SJCRH30 (cell line): ENCODE data around the gene ANKRD30BL. TPM values are rescaled to one million over a fixed set of nuclear protein-coding genes. Genes with fewer than 3 reads are reported as not detected.
"Not testable (repeated sequence)": the region's sequence is repeated elsewhere in the genome, so short reads cannot be mapped to it uniquely, and the experiment has no call there.

Experiments
- DNase-seq, 2 experiments: peaks; one replicate each; pipeline ENCODE4 v3.0.0-alpha.2; 2015 to 2020
- H3K27ac ChIP-seq: fragments of 250-450 bp; sonication (Bioruptor Pico); 2 replicates; pipeline ENCODE4 v1.5.1; 2020; ENCODE audit warnings: mild to moderate bottlenecking, moderate library complexity
- H3K27me3 ChIP-seq: fragments of 250-450 bp; sonication (Bioruptor Pico); 2 replicates; pipeline ENCODE4 v1.5.1; 2020; ENCODE audit warnings: mild to moderate bottlenecking, moderate library complexity
- H3K36me3 ChIP-seq: fragments of 250-450 bp; sonication (Bioruptor Pico); 2 replicates; pipeline ENCODE4 v1.5.1; 2020; ENCODE audit warnings: mild to moderate bottlenecking, moderate library complexity
- H3K4me1 ChIP-seq: fragments of 250-450 bp; sonication (Bioruptor Pico); 2 replicates; pipeline ENCODE4 v1.5.1; 2020; ENCODE audit warnings: mild to moderate bottlenecking, moderate library complexity
- H3K4me3 ChIP-seq: fragments of 250-450 bp; sonication (Bioruptor Pico); 2 replicates; pipeline ENCODE4 v1.5.1; 2020; ENCODE audit warnings: mild to moderate bottlenecking, moderate library complexity
- H3K9me3 ChIP-seq: fragments of 250-450 bp; sonication (Bioruptor Pico); replicated peaks from 2 replicates; pipeline ENCODE4 v1.5.1; 2020; ENCODE audit warnings: mild to moderate bottlenecking, moderate library complexity
- total RNA-seq: library from RNA; depleted of rRNA; stranded (reverse); fragments of >200 nt; shearing (Covaris generic); gene quantifications from 2 replicates; pipeline ENCODE4 v1.2.3, GENCODE V29; 2014; rRNA removed

ANKRD30BL gene
- not detected in 2 replicates for total RNA-seq

GRCh38 chr2:132161161-132162124 lies at the start of gene ANKRD30BL:
Gene ANKRD30BL (minus strand): TSS chr2:132161952. CDS start chr2:132161705, 247 bp downstream.
- H3K4me1 ChIP-seq, H3K9me3 ChIP-seq, H3K27ac ChIP-seq: not testable (repeated sequence)

GRCh38 chr2:132202866-132203265 lies 41.1 kb upstream of the ANKRD30BL start:
- not testable (repeated sequence) for H3K36me3 ChIP-seq, H3K27ac ChIP-seq, H3K27me3 ChIP-seq, H3K4me1 ChIP-seq, H3K9me3 ChIP-seq, DNase-seq, H3K4me3 ChIP-seq

More at GRCh38 chr2:132161161-132162124, at the start of gene ANKRD30BL:
- not testable (repeated sequence) for H3K4me3 ChIP-seq, DNase-seq, H3K27me3 ChIP-seq, H3K36me3 ChIP-seq

GRCh38 chr2:132192854-132193253 lies 31.1 kb upstream of the ANKRD30BL start:
- not testable (repeated sequence) for H3K4me1 ChIP-seq, DNase-seq, H3K27me3 ChIP-seq, H3K27ac ChIP-seq, H3K9me3 ChIP-seq, H3K36me3 ChIP-seq, H3K4me3 ChIP-seq

GRCh38 chr2:132167100-132167499 lies 5.3 kb upstream of the ANKRD30BL start:
- not testable (repeated sequence) for H3K4me3 ChIP-seq, H3K27ac ChIP-seq, H3K27me3 ChIP-seq, H3K36me3 ChIP-seq, DNase-seq, H3K4me1 ChIP-seq, H3K9me3 ChIP-seq

GRCh38 chr2:132162125-132162660 lies 441 bp upstream of the ANKRD30BL start:
- DNase-seq, H3K4me3 ChIP-seq, H3K4me1 ChIP-seq, H3K9me3 ChIP-seq, H3K27me3 ChIP-seq, H3K36me3 ChIP-seq, H3K27ac ChIP-seq: not testable (repeated sequence)

- H3K4me1 ChIP-seq, H3K36me3 ChIP-seq, H3K9me3 ChIP-seq, H3K4me3 ChIP-seq, H3K27me3 ChIP-seq, H3K27ac ChIP-seq: not testable (repeated sequence)
- peak; percentile 45 to 74 for DNase-seq
Observed at GRCh38 chr2:132146774-132147173, 15.0 kb downstream of the ANKRD30BL start.
